Measurements from ENCODE around the gene EGFL7. TPM values are rescaled to one million over a fixed set of nuclear protein-coding genes. Genes with fewer than 3 reads are reported as not detected.

The EGFL7 gene
- total RNA-seq, 4 donors from 2014 or later = 12.3 to 64.7 (median 33.6) TPM

DNA sequence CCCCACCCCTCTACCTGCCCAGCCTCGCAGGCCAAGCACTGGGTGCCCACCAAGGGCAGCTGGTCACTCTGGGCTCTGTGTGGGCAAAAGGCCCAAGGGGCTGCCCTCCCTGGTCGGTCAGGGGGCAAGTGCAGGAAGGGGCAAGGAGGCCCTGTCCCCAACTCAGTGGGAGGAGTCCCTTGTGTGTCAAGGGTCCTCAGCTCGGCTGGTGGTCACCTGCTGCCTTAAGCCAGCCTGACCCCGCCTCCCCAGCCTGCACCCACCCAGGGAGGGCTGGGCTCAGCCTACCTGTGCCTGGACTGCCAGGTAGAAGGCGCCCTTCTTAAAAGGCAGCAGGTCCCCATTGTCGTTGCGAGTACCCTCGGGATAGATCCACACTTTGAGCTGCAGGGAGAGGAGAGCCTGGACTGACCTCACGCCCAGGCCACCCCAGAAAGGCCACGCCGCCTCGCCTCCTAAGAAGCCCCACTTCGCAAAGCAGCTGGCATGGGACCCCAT is 13.6 kb downstream of the EGFL7 start:
- 94% methylated on average over 10 of the region's 13 CpGs; no CpG with 5 or more reads in 1 of the 2 donors for WGBS, 2 donors (ENCODE audit: low coverage in 1 of 2)
- DNase-seq = no peak
- Histone ChIP-seq H3K36me3 (peaks cover 0 to 13% (median 0%) of the 10 kb centered on the region in 4 donors), H3K27ac (peak overlapping the region in 2 of 4 donors; percentile 13 to 17), H3K4me1 (peaks cover 0 to 26% (median 13%) of the 10 kb centered on the region in 4 donors), H3K9me3 (no peaks in the 10 kb centered on the region), H3K4me3 (no peak overlapping the region), H3K27me3 (peaks cover 3% of the 10 kb centered on the region)
- intact Hi-C loops (cut with DNase I; ENCODE audit: low total_unique reads) (no loop called here), in situ Hi-C loops (cut with MboI; ENCODE audit: low pct_ligation_motif_present in 1 of 4, low pct_unique_long_range_greater_than_20kb in 1 of 4, low sequenced_read_pairs in 3 of 4) (no loop called here)
- TF ChIP-seq, protein P1, sequence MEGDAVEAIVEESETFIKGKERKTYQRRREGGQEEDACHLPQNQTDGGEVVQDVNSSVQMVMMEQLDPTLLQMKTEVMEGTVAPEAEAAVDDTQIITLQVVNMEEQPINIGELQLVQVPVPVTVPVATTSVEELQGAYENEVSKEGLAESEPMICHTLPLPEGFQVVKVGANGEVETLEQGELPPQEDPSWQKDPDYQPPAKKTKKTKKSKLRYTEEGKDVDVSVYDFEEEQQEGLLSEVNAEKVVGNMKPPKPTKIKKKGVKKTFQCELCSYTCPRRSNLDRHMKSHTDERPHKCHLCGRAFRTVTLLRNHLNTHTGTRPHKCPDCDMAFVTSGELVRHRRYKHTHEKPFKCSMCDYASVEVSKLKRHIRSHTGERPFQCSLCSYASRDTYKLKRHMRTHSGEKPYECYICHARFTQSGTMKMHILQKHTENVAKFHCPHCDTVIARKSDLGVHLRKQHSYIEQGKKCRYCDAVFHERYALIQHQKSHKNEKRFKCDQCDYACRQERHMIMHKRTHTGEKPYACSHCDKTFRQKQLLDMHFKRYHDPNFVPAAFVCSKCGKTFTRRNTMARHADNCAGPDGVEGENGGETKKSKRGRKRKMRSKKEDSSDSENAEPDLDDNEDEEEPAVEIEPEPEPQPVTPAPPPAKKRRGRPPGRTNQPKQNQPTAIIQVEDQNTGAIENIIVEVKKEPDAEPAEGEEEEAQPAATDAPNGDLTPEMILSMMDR (IDR thresholded peaks at IDR 0.05) = no peak
- TF ChIP-seq POLR2AphosphoS5 (IDR thresholded peaks at IDR 0.05) (no peak), POLR2A (IDR thresholded peaks at IDR 0.05) (no peak), EP300 (IDR thresholded peaks at IDR 0.05; ENCODE audit: low read depth) (no peak)

DNA sequence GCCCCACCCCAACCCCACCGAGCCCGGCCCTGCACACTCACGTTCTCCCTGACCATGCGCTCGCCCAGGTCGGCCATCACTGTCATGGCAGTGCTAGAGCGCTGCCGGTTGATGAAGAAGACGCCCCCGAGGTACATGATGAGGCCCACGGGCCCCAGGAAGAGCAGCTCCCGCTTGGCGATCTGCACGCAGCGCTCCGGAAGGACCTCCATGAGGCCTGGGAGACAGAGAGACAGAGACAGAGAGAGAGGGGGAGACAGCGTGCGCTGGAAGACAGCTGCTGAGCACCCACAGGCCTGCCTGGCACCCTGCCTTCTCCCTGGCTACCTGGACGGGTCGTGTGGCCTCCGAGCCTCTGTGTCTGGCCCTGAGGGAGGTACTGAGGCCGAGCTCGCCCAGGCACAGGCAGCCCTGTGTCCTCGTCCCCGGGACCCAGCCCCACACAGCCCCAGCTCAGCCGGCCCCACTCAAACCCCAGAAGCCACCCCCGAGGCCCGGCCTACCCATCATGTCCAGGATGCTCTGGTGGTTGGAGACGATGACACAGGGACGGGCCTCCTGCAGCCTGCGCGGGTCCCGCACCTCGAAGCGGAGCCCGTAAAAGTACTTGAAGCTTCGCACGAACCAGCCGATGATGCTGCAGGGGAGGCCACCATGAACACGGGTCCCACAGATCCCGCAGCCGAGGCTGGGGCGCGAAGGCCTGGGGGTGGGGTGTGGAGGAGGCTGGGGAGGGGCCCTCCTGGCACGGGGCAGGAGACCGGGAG is 14.4 kb downstream of the EGFL7 start:
- Histone ChIP-seq H3K9me3 (no peaks in the 10 kb centered on the region), H3K4me1 (peaks cover 0 to 22% (median 13%) of the 10 kb centered on the region in 4 donors), H3K27ac (no peak overlapping the region), H3K27me3 (no peaks in the 10 kb centered on the region), H3K4me3 (no peak overlapping the region), H3K36me3 (peaks cover 0 to 13% (median 0%) of the 10 kb centered on the region in 4 donors)
- DNase-seq = no peak
- intact Hi-C loops (cut with DNase I; ENCODE audit: low total_unique reads) (no loop called here), in situ Hi-C loops (cut with MboI; ENCODE audit: low pct_ligation_motif_present in 1 of 4, low pct_unique_long_range_greater_than_20kb in 1 of 4, low sequenced_read_pairs in 3 of 4) (no loop called here)
- 94% methylated on average over 20 of the region's 46 CpGs; no CpG with 5 or more reads in 1 of the 2 donors for WGBS, 2 donors (ENCODE audit: low coverage in 1 of 2)
- TF ChIP-seq POLR2AphosphoS5 (IDR thresholded peaks at IDR 0.05) (peak in 1 of 3 donors; percentile 6), POLR2A (IDR thresholded peaks at IDR 0.05) (no peak)

DNA sequence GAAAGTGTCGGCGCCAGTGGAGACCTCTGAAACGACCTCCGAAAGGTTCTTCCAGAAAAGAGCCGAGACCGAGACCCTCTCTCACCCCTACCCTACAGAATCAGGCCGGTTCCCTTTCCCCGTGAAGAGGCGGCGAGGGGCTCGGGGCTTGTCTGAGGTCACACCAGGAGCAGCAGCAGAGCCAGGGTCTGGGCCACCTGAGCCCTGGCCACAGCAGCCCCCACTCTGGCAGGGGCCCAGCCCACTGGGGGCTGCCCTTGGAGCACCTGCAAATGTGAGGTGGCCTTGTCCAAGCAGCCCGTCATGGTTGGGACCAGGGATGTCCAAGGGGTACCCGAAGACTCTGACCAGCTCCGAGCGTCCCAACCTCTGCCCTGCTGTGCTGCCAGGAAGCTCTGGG is 15.3 kb downstream of the EGFL7 start:
- no peaks in the 10 kb centered on the region for H3K9me3 ChIP-seq
- peaks cover 0 to 22% (median 13%) of the 10 kb centered on the region in 4 donors for H3K4me1 ChIP-seq
- H3K27me3 ChIP-seq = no peaks in the 10 kb centered on the region
- WGBS, 2 donors (ENCODE audit: low coverage in 1 of 2) = 91% methylated on average over 14 of the region's 15 CpGs; no CpG with 5 or more reads in 1 of the 2 donors
- in situ Hi-C loops (cut with MboI; ENCODE audit: low pct_ligation_motif_present in 1 of 4, low pct_unique_long_range_greater_than_20kb in 1 of 4, low sequenced_read_pairs in 3 of 4) (no loop called here), intact Hi-C loops (cut with DNase I; ENCODE audit: low total_unique reads) (no loop called here)
- peaks cover 0 to 13% (median 0%) of the 10 kb centered on the region in 4 donors for H3K36me3 ChIP-seq
- TF ChIP-seq, protein P1 (IDR thresholded peaks at IDR 0.05) = no peak
- TF ChIP-seq EP300 (IDR thresholded peaks at IDR 0.05; ENCODE audit: low read depth) (no peak), POLR2AphosphoS5 (IDR thresholded peaks at IDR 0.05) (no peak), POLR2A (IDR thresholded peaks at IDR 0.05) (no peak)
- H3K4me3 ChIP-seq = no peak overlapping the region
- no peak for DNase-seq
- H3K27ac ChIP-seq = no peak overlapping the region

DNA sequence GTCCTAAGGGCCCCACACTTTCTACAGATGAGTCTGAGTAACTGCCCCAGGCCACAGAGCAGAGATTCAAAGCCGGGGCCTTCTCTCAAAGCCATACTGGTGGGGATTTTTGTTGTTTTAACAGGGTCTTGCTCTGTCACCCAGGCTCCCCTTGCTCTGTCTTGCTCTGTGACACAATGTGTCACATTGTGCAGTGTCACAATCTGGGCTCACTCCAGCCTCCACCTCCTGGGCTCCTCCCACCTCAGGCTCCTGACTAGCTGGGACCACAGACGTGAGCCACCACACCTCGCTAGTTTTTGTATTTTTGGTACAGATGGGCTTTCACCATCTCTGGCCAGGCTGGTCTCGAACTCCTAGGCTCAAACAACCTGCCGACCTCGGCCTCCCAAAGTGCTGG is 15.9 kb downstream of the EGFL7 start:
- Histone ChIP-seq H3K27ac (no peak overlapping the region), H3K36me3 (peaks cover 0 to 13% (median 0%) of the 10 kb centered on the region in 4 donors), H3K4me1 (peaks cover 0 to 22% (median 13%) of the 10 kb centered on the region in 4 donors), H3K27me3 (no peaks in the 10 kb centered on the region), H3K4me3 (no peak overlapping the region), H3K9me3 (no peaks in the 10 kb centered on the region)
- in situ Hi-C loops (cut with MboI; ENCODE audit: low pct_ligation_motif_present in 1 of 4, low pct_unique_long_range_greater_than_20kb in 1 of 4, low sequenced_read_pairs in 3 of 4) = no loop called here
- no peak for DNase-seq
- WGBS, 2 donors (ENCODE audit: low coverage in 1 of 2) = 74% methylated on average over 6 of the region's 6 CpGs; no CpG with 5 or more reads in 1 of the 2 donors
- TF ChIP-seq POLR2AphosphoS5 (IDR thresholded peaks at IDR 0.05) (no peak), POLR2A (IDR thresholded peaks at IDR 0.05) (no peak), EP300 (IDR thresholded peaks at IDR 0.05; ENCODE audit: low read depth) (no peak)
- TF ChIP-seq, protein P1 (IDR thresholded peaks at IDR 0.05) = no peak
- intact Hi-C loops (cut with DNase I; ENCODE audit: low total_unique reads) = no loop called here
